ENCODE measurements around the gene ZNF892. TPM values are rescaled to one million over a fixed set of nuclear protein-coding genes. Genes with fewer than 3 reads are reported as not detected.
A peak's percentile ranks its signal among the peaks of the same experiment; 100 is the strongest.
"Not testable (repeated sequence)": the region's sequence is repeated elsewhere in the genome, so short reads cannot be mapped to it uniquely, and the experiment has no call there.

Gene ZNF892
- polyA plus RNA-seq, 3 donors from 2014 or later, result 0.68 to 1.9 TPM; not detected in 1

- Mint-ChIP-seq H3K27ac (no peak overlapping the region), H3K36me3 (peaks cover 30 to 48% (median 38%) of the 10 kb centered on the region in 3 donors), H3K9me3 (peaks cover 0 to 6% (median 0%) of the 10 kb centered on the region in 6 donors), H3K4me3 (no peak overlapping the region), H3K27me3 (ENCODE audit: low read depth in 3 of 3) (peaks cover 0 to 4% (median 2%) of the 10 kb centered on the region in 3 donors), H3K4me1 (no peaks in the 10 kb centered on the region)
- DNase-seq, result no peak
Measured at GRCh38 chr2:95185197-95185596, 22.1 kb upstream of the ZNF892 start.

GRCh38 chr2:95185973-95186372 lies 21.3 kb upstream of the ZNF892 start:
- no peak for DNase-seq
- H3K4me1 Mint-ChIP-seq, result no peaks in the 10 kb centered on the region
- H3K4me3 Mint-ChIP-seq, result no peak overlapping the region
- peaks cover 2 to 5% (median 2%) of the 10 kb centered on the region in 3 donors for H3K27me3 Mint-ChIP-seq (ENCODE audit: low read depth in 3 of 3)
- H3K27ac Mint-ChIP-seq, result no peak overlapping the region
- H3K9me3 Mint-ChIP-seq, result peaks cover 0 to 2% (median 0%) of the 10 kb centered on the region in 6 donors
- peaks cover 25 to 43% (median 30%) of the 10 kb centered on the region in 3 donors for H3K36me3 Mint-ChIP-seq

- H3K27me3 Mint-ChIP-seq (ENCODE audit: low read depth in 3 of 3); H3K4me1 Mint-ChIP-seq; H3K4me3 Mint-ChIP-seq; H3K27ac Mint-ChIP-seq; H3K9me3 Mint-ChIP-seq; H3K36me3 Mint-ChIP-seq: not testable (repeated sequence)
- DNase-seq, result peak in 2 of 3 donors; percentile 8 to 24
Measured at GRCh38 chr2:95192956-95193355, 14.4 kb upstream of the ZNF892 start.

GRCh38 chr2:95203911-95204310 lies 3.4 kb upstream of the ZNF892 start:
- no peak for DNase-seq
- Mint-ChIP-seq H3K4me3 (no peak overlapping the region), H3K27me3 (ENCODE audit: low read depth in 3 of 3) (peaks cover 0 to 6% (median 0%) of the 10 kb centered on the region in 3 donors), H3K36me3 (peaks cover 2 to 10% (median 4%) of the 10 kb centered on the region in 3 donors), H3K27ac (no peak overlapping the region), H3K9me3 (peaks cover 0 to 1% (median 0%) of the 10 kb centered on the region in 6 donors), H3K4me1 (peaks cover 17 to 24% of the 10 kb centered on the region in 2 donors)

- Mint-ChIP-seq H3K9me3 (peaks cover 0 to 1% (median 0%) of the 10 kb centered on the region in 6 donors), H3K36me3 (peaks cover 5 to 14% (median 9%) of the 10 kb centered on the region in 3 donors), H3K4me3 (no peak overlapping the region), H3K27ac (no peak overlapping the region), H3K27me3 (ENCODE audit: low read depth in 3 of 3) (peaks cover 0 to 4% (median 0%) of the 10 kb centered on the region in 3 donors), H3K4me1 (peaks cover 17 to 24% of the 10 kb centered on the region in 2 donors)
- DNase-seq, result no peak
Measured at GRCh38 chr2:95204396-95204795, 2.9 kb upstream of the ZNF892 start.

- peaks cover 15 to 29% (median 18%) of the 10 kb centered on the region in 3 donors for H3K36me3 Mint-ChIP-seq
- peak overlapping the region; percentile 89 to 95 (median 93) for H3K4me3 Mint-ChIP-seq
- no peak for DNase-seq
- peaks cover 0 to 6% (median 5%) of the 10 kb centered on the region in 6 donors for H3K9me3 Mint-ChIP-seq
- H3K27me3 Mint-ChIP-seq (ENCODE audit: low read depth in 3 of 3), result peaks cover 0 to 4% (median 0%) of the 10 kb centered on the region in 3 donors
- peak overlapping the region in 4 of 6 donors; percentile 59 to 85 (median 74) for H3K27ac Mint-ChIP-seq
- H3K4me1 Mint-ChIP-seq, result peaks cover 17 to 24% of the 10 kb centered on the region in 2 donors
Measured at GRCh38 chr2:95206096-95206495, 1.2 kb upstream of the ZNF892 start.

- H3K9me3 Mint-ChIP-seq, result peaks cover 0 to 22% (median 16%) of the 10 kb centered on the region in 6 donors
- H3K36me3 Mint-ChIP-seq, result peaks cover 35 to 49% (median 36%) of the 10 kb centered on the region in 3 donors
- peaks cover 17 to 24% of the 10 kb centered on the region in 2 donors for H3K4me1 Mint-ChIP-seq
- H3K4me3 Mint-ChIP-seq, result peak overlapping the region; percentile 89 to 95 (median 93)
- H3K27ac Mint-ChIP-seq, result peak overlapping the region; percentile 41 to 89 (median 64)
- no peak for DNase-seq
- peaks cover 0 to 4% (median 0%) of the 10 kb centered on the region in 3 donors for H3K27me3 Mint-ChIP-seq (ENCODE audit: low read depth in 3 of 3)
Measured at GRCh38 chr2:95208106-95208505, 785 bp downstream of the ZNF892 start.

GRCh38 chr2:95215018-95215612 lies 7.8 kb downstream of the ZNF892 start:
- no peaks in the 10 kb centered on the region for H3K4me1 Mint-ChIP-seq
- DNase-seq, result no peak
- peak overlapping the region in 1 of 5 donors; percentile 29 for H3K4me3 Mint-ChIP-seq
- peaks cover 79 to 95% (median 89%) of the 10 kb centered on the region in 3 donors for H3K36me3 Mint-ChIP-seq
- H3K27ac Mint-ChIP-seq, result no peak overlapping the region
- peaks cover 0 to 3% (median 2%) of the 10 kb centered on the region in 3 donors for H3K27me3 Mint-ChIP-seq (ENCODE audit: low read depth in 3 of 3)
- H3K9me3 Mint-ChIP-seq, result peaks cover 55 to 90% (median 85%) of the 10 kb centered on the region in 6 donors

GRCh38 chr2:95220449-95220848 lies 13.1 kb downstream of the ZNF892 start:
- no peak for DNase-seq
- peaks cover 61 to 94% (median 83%) of the 10 kb centered on the region in 6 donors for H3K9me3 Mint-ChIP-seq
- H3K4me3 Mint-ChIP-seq, result no peak overlapping the region
- peaks cover 0 to 8% (median 2%) of the 10 kb centered on the region in 3 donors for H3K27me3 Mint-ChIP-seq (ENCODE audit: low read depth in 3 of 3)
- H3K27ac Mint-ChIP-seq, result no peak overlapping the region
- H3K36me3 Mint-ChIP-seq, result peaks cover 53 to 78% (median 61%) of the 10 kb centered on the region in 3 donors
- no peaks in the 10 kb centered on the region for H3K4me1 Mint-ChIP-seq

GRCh38 chr2:95225658-95226057 lies 18.3 kb downstream of the ZNF892 start:
- Mint-ChIP-seq H3K27me3 (ENCODE audit: low read depth in 3 of 3) (peaks cover 0 to 7% (median 1%) of the 10 kb centered on the region in 3 donors), H3K4me3 (no peak overlapping the region), H3K4me1 (no peaks in the 10 kb centered on the region), H3K9me3 (peaks cover 23 to 70% (median 46%) of the 10 kb centered on the region in 6 donors), H3K36me3 (peaks cover 29 to 42% (median 33%) of the 10 kb centered on the region in 3 donors), H3K27ac (no peak overlapping the region)
- DNase-seq, result no peak

- Mint-ChIP-seq H3K27ac (no peak overlapping the region), H3K4me3 (no peak overlapping the region), H3K4me1 (no peaks in the 10 kb centered on the region), H3K9me3 (peaks cover 13 to 51% (median 24%) of the 10 kb centered on the region in 6 donors), H3K36me3 (peaks cover 3 to 14% (median 6%) of the 10 kb centered on the region in 3 donors), H3K27me3 (ENCODE audit: low read depth in 3 of 3) (peaks cover 0 to 2% (median 1%) of the 10 kb centered on the region in 3 donors)
- DNase-seq, result no peak
Measured at GRCh38 chr2:95231723-95232122, 24.4 kb downstream of the ZNF892 start.

- no peak for DNase-seq
- no peak overlapping the region for H3K4me3 Mint-ChIP-seq
- peaks cover 13 to 54% (median 24%) of the 10 kb centered on the region in 6 donors for H3K9me3 Mint-ChIP-seq
- H3K27ac Mint-ChIP-seq, result no peak overlapping the region
- no peaks in the 10 kb centered on the region for H3K4me1 Mint-ChIP-seq
- H3K36me3 Mint-ChIP-seq, result peaks cover 0 to 14% (median 6%) of the 10 kb centered on the region in 3 donors
- peaks cover 0 to 2% (median 1%) of the 10 kb centered on the region in 3 donors for H3K27me3 Mint-ChIP-seq (ENCODE audit: low read depth in 3 of 3)
Measured at GRCh38 chr2:95232232-95232631, 24.9 kb downstream of the ZNF892 start.

- Mint-ChIP-seq H3K4me3 (no peak overlapping the region), H3K9me3 (peaks cover 16 to 57% (median 29%) of the 10 kb centered on the region in 6 donors), H3K36me3 (peaks cover 0 to 12% (median 4%) of the 10 kb centered on the region in 3 donors)
Measured at GRCh38 chr2:95234286-95234785, 27.0 kb downstream of the ZNF892 start.

GRCh38 chr2:95234816-95235215 lies 27.5 kb downstream of the ZNF892 start:
- H3K9me3 Mint-ChIP-seq, result peaks cover 16 to 56% (median 29%) of the 10 kb centered on the region in 6 donors
- no peaks in the 10 kb centered on the region for H3K4me1 Mint-ChIP-seq
- no peak overlapping the region for H3K27ac Mint-ChIP-seq
- H3K4me3 Mint-ChIP-seq, result no peak overlapping the region
- H3K27me3 Mint-ChIP-seq (ENCODE audit: low read depth in 3 of 3), result peaks cover 2% of the 10 kb centered on the region in 3 donors
- H3K36me3 Mint-ChIP-seq, result peaks cover 0 to 12% (median 4%) of the 10 kb centered on the region in 3 donors
- no peak for DNase-seq

More at GRCh38 chr2:95234286-95234785, 27.0 kb downstream of the ZNF892 start:
- Mint-ChIP-seq H3K27ac (no peak overlapping the region), H3K27me3 (ENCODE audit: low read depth in 3 of 3) (peaks cover 0 to 2% (median 2%) of the 10 kb centered on the region in 3 donors), H3K4me1 (no peaks in the 10 kb centered on the region)
- DNase-seq, result no peak

Data from immature natural killer cell (primary cell).